BLaER1 treated with 17β-estradiol and CSF1 and Interleukin-3, amounts not matched to agents 10 nM and 100 nM (cell line): ENCODE data around the gene LRRC28.
"Not testable (repeated sequence)": the region's sequence is repeated elsewhere in the genome, so short reads cannot be mapped to it uniquely, and the experiment has no call there.

Experiments
- H3K27ac ChIP-seq, 11 experiments: shearing (Covaris generic); formaldehyde crosslinking; 2 replicates each; pipeline ENCODE4 v1.8.1; 2022
- H3K27me3 ChIP-seq, 11 experiments: shearing (Covaris generic); formaldehyde crosslinking; 2 replicates each; pipeline ENCODE4 v1.8.1; 2022
- H3K36me3 ChIP-seq, 11 experiments: shearing (Covaris generic); formaldehyde crosslinking; 2 replicates each; pipeline ENCODE4 v1.8.1; 2022
- H3K4me1 ChIP-seq, 10 experiments: shearing (Covaris generic); formaldehyde crosslinking; 2 replicates each; pipeline ENCODE4 v1.8.1; 2022
- H3K4me2 ChIP-seq, 11 experiments: shearing (Covaris generic); formaldehyde crosslinking; 2 replicates each; pipeline ENCODE4 v1.8.1; 2022
- H3K4me3 ChIP-seq, 10 experiments: shearing (Covaris generic); formaldehyde crosslinking; 2 replicates each; pipeline ENCODE4 v1.8.1; 2022
- H3K9ac ChIP-seq, 11 experiments: shearing (Covaris generic); formaldehyde crosslinking; 2 replicates each; pipeline ENCODE4 v1.8.1; 2022
- H3K9me3 ChIP-seq, 11 experiments: shearing (Covaris generic); formaldehyde crosslinking; replicated peaks in 1 of 11; 2 replicates each; pipeline ENCODE4 v1.8.1; 2022
- H4K20me1 ChIP-seq, 11 experiments: shearing (Covaris generic); formaldehyde crosslinking; 2 replicates each; pipeline ENCODE4 v1.8.1; 2022
- Cebpa-rat ChIP-seq, 11 experiments: shearing (Covaris generic); IDR thresholded peaks; 2 replicates each; pipeline ENCODE4 v1.8.1; 2022

LRRC28 gene

DNA sequence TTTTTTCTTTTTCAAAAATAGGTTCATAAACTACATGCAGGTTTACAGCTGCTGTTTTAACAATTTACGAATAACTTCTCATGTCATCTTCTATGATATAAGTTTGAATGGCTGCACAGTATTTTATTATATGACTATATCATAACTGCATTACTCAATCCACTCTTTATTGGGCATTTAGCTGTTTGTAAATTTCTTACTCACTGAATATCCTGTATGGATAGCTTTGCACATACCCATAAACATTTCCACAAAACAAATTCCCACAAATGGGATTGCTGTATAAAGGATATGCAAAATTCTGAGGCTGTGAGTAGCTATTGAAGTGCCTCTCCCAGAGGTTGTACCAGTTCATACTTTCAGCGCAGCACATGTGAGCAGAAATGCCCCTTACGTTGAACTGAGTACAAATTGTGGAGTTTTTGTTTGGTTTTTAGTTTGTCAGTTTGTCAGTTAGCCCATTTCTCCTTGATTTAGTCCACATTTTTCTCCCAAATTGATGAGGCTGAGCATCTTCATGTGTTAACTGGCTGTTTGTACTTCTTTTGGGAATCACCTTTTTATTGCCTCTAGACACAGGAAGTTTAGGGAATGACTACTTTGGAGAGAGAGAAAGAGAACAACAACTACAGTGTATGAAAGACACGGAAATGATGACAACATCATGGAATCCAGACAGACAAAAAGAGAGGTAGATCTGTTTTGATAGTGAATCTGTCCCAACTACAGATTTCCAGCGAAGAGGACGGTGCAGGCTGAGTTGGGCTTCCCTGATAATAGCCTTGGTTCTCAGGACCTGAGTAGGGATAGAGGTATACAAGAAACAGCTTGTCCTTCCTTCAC lies 26.7 kb upstream of the LRRC28 start:
- TF ChIP-seq Cebpa-rat (IDR thresholded peaks at IDR 0.05): no peak
- H3K9ac ChIP-seq: no peak overlapping the region
- no peaks in the 10 kb centered on the region for H3K27me3 ChIP-seq
- H3K36me3 ChIP-seq: no peaks in the 10 kb centered on the region
- H3K4me1 ChIP-seq: no peaks in the 10 kb centered on the region
- H3K4me2 ChIP-seq: no peak overlapping the region
- H3K9me3 ChIP-seq: no peaks in the 10 kb centered on the region
- H3K4me3 ChIP-seq: no peak overlapping the region
- H4K20me1 ChIP-seq: no peaks in the 10 kb centered on the region
- H3K27ac ChIP-seq: no peak overlapping the region

DNA sequence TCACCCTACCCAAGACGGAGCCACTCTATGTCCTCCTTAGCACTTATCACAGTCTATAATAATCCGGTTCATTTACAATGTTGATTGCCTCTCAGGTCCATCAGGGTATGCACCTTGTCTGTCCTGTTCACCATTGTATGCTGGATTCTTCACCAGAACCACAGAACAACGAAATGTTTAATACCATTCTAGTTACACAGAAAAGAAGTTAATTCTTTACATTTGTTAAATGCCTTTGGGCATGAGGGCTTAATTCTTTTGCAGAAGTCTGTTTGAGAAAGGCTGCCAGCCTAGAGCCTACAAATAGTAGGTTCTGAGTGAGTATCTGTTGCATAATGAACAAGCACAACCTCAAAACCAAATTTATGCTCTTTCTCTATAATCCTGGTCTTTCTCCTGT lies 24.5 kb upstream of the LRRC28 start:
- H3K4me2 ChIP-seq: no peak overlapping the region
- H3K4me3 ChIP-seq: no peak overlapping the region
- TF ChIP-seq Cebpa-rat (IDR thresholded peaks at IDR 0.05): no peak
- no peak overlapping the region for H3K9ac ChIP-seq
- no peaks in the 10 kb centered on the region for H4K20me1 ChIP-seq
- H3K4me1 ChIP-seq: no peaks in the 10 kb centered on the region
- no peak overlapping the region for H3K27ac ChIP-seq
- no peaks in the 10 kb centered on the region for H3K36me3 ChIP-seq
- H3K27me3 ChIP-seq: no peaks in the 10 kb centered on the region
- no peaks in the 10 kb centered on the region for H3K9me3 ChIP-seq

DNA sequence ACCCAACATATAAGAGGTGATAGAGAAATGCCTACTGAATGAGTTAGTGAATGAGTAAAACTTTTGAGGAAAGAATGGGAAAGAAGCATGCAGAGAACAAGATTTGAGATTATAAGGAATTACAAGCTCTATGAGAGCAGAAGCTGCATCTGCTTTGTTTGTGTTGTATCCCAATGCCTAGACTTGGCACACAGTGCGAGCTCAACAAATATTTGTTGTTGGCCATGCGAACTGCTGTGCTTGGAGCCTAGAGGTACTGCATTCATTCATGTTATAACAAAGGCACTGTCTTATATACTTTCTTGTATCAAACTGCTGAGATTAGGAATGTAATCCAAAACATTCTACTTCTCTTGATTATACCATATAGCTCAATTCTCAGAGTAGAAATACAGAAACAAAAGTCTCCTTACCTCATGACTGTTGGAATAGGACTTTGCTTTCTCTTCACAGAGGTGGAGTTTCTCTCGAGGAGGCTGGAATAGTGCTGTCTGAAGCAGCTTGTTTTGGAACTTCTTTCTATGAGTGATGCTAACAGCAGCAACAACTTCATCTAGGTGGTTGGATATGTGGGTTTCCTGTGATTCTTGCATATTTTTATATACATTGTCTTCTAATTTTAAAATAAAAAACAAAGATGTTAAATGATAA lies 23.0 kb upstream of the LRRC28 start:
- Histone ChIP-seq H4K20me1 (no peaks in the 10 kb centered on the region), H3K36me3 (no peaks in the 10 kb centered on the region), H3K27ac (no peak overlapping the region), H3K9me3 (peaks cover 0 to 11% (median 0%) of the 10 kb centered on the region in 11 experiments; a peak in 2 of 22 replicates), H3K4me3 (no peak overlapping the region), H3K4me1 (no peaks in the 10 kb centered on the region), H3K9ac (no peak overlapping the region), H3K27me3 (no peaks in the 10 kb centered on the region), H3K4me2 (no peak overlapping the region)
- no peak for TF ChIP-seq Cebpa-rat (IDR thresholded peaks at IDR 0.05)

DNA sequence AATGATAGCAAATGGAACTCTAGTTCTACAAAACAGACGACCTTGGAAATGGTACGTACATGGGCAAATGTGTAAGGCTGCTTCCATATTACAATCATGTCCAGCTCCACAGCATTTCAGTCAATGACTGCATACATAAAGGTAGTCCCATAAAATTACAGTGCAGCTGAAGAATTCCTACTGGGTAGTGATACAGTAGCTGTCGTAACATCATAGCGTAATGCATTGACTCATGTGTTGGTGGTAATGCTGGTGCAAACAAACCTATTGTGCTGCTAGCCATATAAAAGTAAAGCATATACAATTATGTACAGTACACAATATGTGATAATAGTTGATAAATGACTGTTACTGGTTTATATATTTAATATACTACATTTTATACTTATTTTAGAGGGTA lies 20.4 kb upstream of the LRRC28 start:
- no peaks in the 10 kb centered on the region for H4K20me1 ChIP-seq
- H3K4me2 ChIP-seq: no peak overlapping the region
- H3K27me3 ChIP-seq: no peaks in the 10 kb centered on the region
- H3K27ac ChIP-seq: no peak overlapping the region
- no peaks in the 10 kb centered on the region for H3K4me1 ChIP-seq
- H3K9me3 ChIP-seq: peaks cover 0 to 11% (median 0%) of the 10 kb centered on the region in 11 experiments; a peak in 2 of 22 replicates
- no peak overlapping the region for H3K4me3 ChIP-seq
- H3K9ac ChIP-seq: no peak overlapping the region
- no peak for TF ChIP-seq Cebpa-rat (IDR thresholded peaks at IDR 0.05)
- no peaks in the 10 kb centered on the region for H3K36me3 ChIP-seq

DNA sequence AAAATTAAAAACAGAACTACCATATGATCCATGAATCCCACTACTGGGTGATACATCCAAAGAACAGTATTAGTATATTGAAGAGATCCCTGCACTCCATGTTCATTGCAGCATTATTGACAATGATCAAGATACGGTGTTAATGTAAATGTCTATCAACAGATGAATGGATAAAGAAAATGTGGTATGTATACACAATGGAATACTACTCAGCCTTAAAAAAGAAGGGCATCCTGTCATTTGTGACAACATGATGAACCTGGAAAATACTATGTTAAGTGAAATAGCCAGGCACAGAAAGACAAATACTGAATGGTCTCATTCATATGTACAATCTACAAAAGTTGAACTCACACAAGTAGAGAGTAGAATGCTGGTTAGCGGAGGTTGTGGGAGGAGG lies 18.5 kb upstream of the LRRC28 start:
- no peak overlapping the region for H3K9ac ChIP-seq
- no peak overlapping the region for H3K27ac ChIP-seq
- H3K4me2 ChIP-seq: no peak overlapping the region
- H3K4me3 ChIP-seq: no peak overlapping the region
- H3K9me3 ChIP-seq: peaks cover 0 to 11% (median 0%) of the 10 kb centered on the region in 11 experiments; a peak in 2 of 22 replicates
- H3K27me3 ChIP-seq: no peaks in the 10 kb centered on the region
- no peaks in the 10 kb centered on the region for H3K36me3 ChIP-seq
- no peaks in the 10 kb centered on the region for H4K20me1 ChIP-seq
- no peaks in the 10 kb centered on the region for H3K4me1 ChIP-seq
- no peak for TF ChIP-seq Cebpa-rat (IDR thresholded peaks at IDR 0.05)

DNA sequence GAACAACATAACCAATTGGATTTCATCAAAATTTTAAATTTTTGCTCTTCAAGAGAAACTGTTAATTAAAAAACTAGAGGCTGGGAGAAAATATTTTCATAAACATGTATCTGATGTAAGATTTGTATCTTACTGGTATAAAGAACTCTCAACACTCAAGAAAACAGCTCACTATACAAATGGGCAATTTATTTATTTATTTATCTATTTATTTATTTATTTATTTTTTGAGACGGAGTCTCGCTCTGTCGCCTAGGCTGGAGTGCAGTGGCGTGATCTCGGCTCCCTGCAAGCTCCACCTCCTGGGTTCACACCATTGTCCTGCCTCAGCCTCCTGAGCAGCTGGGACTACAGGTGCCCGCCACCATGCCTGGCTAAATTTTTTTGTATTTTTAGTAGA lies 17.1 kb upstream of the LRRC28 start:
- not testable (repeated sequence) for H3K4me1 ChIP-seq, H4K20me1 ChIP-seq, H3K36me3 ChIP-seq, H3K9ac ChIP-seq, H3K27ac ChIP-seq, H3K4me3 ChIP-seq, H3K27me3 ChIP-seq, H3K4me2 ChIP-seq
- peaks cover 0 to 11% (median 0%) of the 10 kb centered on the region in 11 experiments; a peak in 2 of 22 replicates for H3K9me3 ChIP-seq

DNA sequence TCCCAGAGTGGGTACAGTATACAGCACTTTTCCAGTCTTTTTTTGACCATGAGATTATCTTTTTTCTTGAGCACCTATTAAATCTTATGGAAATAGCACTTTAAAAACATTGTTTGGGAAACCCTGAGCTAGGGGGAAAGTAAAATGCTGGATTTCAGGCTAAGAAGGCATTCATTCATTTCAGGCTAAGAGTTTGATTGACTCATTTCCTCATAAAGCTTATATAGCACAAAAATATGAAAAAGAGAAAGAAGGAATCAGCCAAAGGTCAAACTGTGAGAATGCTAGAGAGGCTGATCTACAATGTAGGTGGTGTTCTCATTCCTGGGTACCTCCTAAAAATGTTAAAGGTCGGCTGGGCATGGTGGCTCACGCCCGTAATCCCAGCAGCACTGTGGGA lies 12.4 kb upstream of the LRRC28 start:
- H4K20me1 ChIP-seq: no peaks in the 10 kb centered on the region
- no peaks in the 10 kb centered on the region for H3K27me3 ChIP-seq
- no peak overlapping the region for H3K4me3 ChIP-seq
- H3K9me3 ChIP-seq: no peaks in the 10 kb centered on the region
- no peak overlapping the region for H3K4me2 ChIP-seq
- H3K36me3 ChIP-seq: no peaks in the 10 kb centered on the region
- no peak overlapping the region for H3K9ac ChIP-seq
- peaks cover 0 to 9% (median 1%) of the 10 kb centered on the region in 10 experiments; a peak in 3 of 20 replicates for H3K4me1 ChIP-seq
- H3K27ac ChIP-seq: no peak overlapping the region
- no peak for TF ChIP-seq Cebpa-rat (IDR thresholded peaks at IDR 0.05)

DNA sequence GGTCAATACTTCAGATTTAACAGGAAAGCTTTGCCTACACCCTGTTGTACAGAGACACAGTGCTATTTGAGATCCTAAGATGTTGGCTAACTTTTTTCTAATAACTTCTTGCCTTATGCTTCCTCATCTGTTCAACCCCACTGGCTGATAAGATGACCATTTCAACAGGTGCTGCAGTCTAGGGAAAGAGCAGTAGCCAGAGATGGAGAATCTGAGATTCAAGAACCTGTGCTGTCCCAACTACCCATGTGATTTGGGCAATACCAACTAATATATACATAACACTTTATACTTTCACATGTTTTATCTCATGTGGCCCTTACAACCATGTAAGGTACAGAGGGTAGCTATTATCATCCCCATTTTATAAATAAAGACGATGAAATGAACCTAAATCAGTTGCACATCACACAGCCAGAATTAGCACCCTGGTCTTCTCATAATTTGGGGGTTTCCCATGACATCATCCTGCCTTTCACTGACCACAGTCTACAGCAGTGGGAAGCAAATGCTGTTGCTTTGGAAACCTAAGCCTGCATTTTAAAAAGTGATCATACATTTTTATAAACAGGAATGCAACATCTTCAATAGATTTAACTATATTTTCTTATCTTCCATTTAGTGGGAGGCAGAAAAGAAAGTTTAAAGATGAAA lies 11.6 kb upstream of the LRRC28 start:
- no peaks in the 10 kb centered on the region for H3K36me3 ChIP-seq
- no peaks in the 10 kb centered on the region for H4K20me1 ChIP-seq
- H3K4me2 ChIP-seq: peak overlapping the region in 1 of 11 experiments; percentile 8; a peak in 1 of 22 replicates
- TF ChIP-seq Cebpa-rat (IDR thresholded peaks at IDR 0.05): no peak
- no peak overlapping the region for H3K9ac ChIP-seq
- no peak overlapping the region; a peak in 1 of 22 replicates for H3K27ac ChIP-seq
- H3K27me3 ChIP-seq: no peaks in the 10 kb centered on the region
- no peaks in the 10 kb centered on the region for H3K9me3 ChIP-seq
- H3K4me1 ChIP-seq: peaks cover 0 to 9% (median 1%) of the 10 kb centered on the region in 10 experiments; a peak in 3 of 20 replicates
- H3K4me3 ChIP-seq: no peak overlapping the region

DNA sequence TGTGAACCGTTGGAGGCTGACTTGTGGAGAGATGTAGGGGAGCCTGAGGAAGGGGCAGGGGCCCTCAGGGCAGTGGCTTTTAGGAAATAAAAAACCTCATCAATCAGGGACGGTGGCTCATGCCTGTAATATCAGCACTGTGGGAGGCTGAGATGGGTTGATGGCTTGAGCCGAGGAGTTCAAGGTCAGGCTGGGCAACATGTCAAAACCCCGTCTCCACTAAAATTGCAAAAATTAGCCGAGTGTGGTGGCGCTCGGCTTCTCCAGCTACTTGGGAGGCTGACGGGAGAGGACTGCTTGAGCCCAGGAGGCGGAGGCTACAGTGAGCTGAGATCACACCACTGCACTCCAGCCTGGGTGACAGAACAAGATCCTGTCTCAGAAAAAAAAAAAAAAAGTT lies 9.5 kb upstream of the LRRC28 start:
- Histone ChIP-seq H3K9ac (no peak overlapping the region), H3K4me2 (no peak overlapping the region), H3K27me3 (no peaks in the 10 kb centered on the region), H3K4me3 (no peak overlapping the region), H3K36me3 (no peaks in the 10 kb centered on the region), H4K20me1 (no peaks in the 10 kb centered on the region), H3K9me3 (no peaks in the 10 kb centered on the region), H3K4me1 (peaks cover 0 to 9% (median 1%) of the 10 kb centered on the region in 10 experiments; a peak in 3 of 20 replicates), H3K27ac (no peak overlapping the region)
- no peak for TF ChIP-seq Cebpa-rat (IDR thresholded peaks at IDR 0.05)
